ENCODE data around the gene ZNF70.

DNA sequence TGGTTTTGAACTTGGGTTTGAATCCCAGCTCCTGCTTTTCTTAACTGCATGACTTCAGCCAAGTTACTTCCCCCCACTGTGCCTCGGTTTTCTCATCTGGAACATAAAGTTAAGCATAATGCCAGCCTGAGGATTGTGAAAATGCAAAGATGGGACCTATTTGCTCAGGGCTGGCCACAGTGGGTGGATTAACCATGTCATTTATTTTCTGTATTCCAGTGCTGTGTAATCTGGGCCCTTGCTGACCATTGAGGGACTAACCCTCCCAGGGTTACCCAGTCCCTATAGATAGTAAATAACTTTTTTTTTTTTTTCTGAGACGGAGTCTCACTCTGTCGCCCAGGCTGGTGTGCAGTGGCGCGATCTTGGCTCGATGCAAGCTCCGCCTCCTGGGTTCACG, 4.8 kb upstream of the ZNF70 start:
- TF ChIP-seq, protein P1, sequence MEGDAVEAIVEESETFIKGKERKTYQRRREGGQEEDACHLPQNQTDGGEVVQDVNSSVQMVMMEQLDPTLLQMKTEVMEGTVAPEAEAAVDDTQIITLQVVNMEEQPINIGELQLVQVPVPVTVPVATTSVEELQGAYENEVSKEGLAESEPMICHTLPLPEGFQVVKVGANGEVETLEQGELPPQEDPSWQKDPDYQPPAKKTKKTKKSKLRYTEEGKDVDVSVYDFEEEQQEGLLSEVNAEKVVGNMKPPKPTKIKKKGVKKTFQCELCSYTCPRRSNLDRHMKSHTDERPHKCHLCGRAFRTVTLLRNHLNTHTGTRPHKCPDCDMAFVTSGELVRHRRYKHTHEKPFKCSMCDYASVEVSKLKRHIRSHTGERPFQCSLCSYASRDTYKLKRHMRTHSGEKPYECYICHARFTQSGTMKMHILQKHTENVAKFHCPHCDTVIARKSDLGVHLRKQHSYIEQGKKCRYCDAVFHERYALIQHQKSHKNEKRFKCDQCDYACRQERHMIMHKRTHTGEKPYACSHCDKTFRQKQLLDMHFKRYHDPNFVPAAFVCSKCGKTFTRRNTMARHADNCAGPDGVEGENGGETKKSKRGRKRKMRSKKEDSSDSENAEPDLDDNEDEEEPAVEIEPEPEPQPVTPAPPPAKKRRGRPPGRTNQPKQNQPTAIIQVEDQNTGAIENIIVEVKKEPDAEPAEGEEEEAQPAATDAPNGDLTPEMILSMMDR (conservative IDR thresholded peaks at IDR 0.05; ENCODE audit: low read depth, low read length), result no peak
- no peak for TF ChIP-seq EZH2 (IDR thresholded peaks at IDR 0.05; ENCODE audit: borderline replicate concordance, low read depth, low read length, poor library complexity, severe bottlenecking)

All from A673 (cell line).